Omental fat pad (tissue), 4 donors: ENCODE measurements around the gene MYO10. TPM values are rescaled to one million over a fixed set of nuclear protein-coding genes. Genes with fewer than 3 reads are reported as not detected.

Experiments
- ATAC-seq: fragments of 150-250 bp; one replicate; pipeline ENCODE4 v1.9.1; 2016; ENCODE audit warnings: mild to moderate bottlenecking, moderate library complexity; ENCODE audit not compliant: low FRiP score
- DNase-seq: peaks from one replicate; pipeline ENCODE4 v3.0.0-alpha.2; 2019; ENCODE audit warnings: low spot score
- total RNA-seq, 4 donors: library from RNA; depleted of rRNA; stranded (reverse); fragments of >200 nt; gene quantifications; one replicate each; pipeline ENCODE4 v1.1.0, GENCODE V29; 2016
- TF ChIP-seq, protein P1 (sequence below), 3 donors: fragments of 450-650 bp; IDR thresholded peaks; one replicate each; pipeline ENCODE4 v1.5.1; 2016 to 2017; ENCODE audit warnings: antibody characterized with exemption in 3 of 3, mild to moderate bottlenecking in 3 of 3, moderate library complexity in 2 of 3

Gene MYO10
- total RNA-seq, 4 donors from 2014 or later: 12.1 to 35.8 (median 17.7) TPM

DNA sequence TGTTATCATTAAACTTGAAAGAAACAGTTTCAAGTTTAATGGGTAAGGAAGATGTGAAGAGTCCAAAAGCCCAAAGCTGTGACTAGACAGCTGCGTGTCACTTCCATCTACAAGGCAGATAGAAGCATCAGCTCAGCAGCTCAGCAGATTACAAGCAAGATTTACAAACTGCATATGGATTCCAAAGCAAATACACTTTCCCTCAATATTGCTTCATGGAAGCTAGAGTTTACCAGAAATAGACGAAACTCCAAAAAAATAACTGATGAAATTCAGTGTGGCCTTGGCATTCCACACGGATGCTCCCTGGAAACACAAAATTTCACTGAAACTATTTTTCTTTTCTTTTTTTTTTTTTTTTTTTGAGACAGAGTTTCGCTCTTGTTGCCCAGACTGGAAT is 17.9 kb downstream of the MYO10 start:
- TF ChIP-seq, protein P1, sequence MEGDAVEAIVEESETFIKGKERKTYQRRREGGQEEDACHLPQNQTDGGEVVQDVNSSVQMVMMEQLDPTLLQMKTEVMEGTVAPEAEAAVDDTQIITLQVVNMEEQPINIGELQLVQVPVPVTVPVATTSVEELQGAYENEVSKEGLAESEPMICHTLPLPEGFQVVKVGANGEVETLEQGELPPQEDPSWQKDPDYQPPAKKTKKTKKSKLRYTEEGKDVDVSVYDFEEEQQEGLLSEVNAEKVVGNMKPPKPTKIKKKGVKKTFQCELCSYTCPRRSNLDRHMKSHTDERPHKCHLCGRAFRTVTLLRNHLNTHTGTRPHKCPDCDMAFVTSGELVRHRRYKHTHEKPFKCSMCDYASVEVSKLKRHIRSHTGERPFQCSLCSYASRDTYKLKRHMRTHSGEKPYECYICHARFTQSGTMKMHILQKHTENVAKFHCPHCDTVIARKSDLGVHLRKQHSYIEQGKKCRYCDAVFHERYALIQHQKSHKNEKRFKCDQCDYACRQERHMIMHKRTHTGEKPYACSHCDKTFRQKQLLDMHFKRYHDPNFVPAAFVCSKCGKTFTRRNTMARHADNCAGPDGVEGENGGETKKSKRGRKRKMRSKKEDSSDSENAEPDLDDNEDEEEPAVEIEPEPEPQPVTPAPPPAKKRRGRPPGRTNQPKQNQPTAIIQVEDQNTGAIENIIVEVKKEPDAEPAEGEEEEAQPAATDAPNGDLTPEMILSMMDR (IDR thresholded peaks at IDR 0.05): no peak
- ATAC-seq (no peak), DNase-seq (no peak)

DNA sequence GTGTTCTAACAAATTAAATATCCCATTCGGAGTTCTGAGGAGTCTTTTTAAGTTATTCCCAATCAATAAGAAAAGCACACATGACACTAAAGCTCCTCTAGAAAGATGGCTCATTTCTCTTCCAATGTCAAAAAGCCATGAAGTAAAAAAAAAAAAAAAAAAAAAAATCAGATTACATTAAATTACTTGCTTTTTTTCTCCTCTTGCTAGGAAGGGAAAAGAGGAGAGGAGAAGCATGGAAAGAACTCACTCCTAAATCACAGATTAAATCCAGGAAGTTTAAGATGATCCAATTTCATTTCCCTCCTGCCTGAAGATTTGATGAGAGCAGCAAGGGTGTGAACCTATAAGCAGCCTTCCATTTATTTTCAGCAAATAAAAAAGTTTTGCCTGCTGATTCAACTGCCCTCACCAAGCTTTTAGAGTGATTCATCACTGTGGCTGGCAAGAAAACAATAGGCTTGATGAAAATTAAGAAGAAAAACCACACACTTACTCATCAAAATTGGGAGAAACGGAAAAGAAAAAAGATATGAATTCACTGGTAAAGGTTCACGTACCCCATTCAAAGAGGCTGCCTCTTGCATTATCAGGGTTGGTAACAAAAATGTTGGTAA is 19.7 kb downstream of the MYO10 start:
- DNase-seq (no peak), ATAC-seq (no peak)
- TF ChIP-seq, protein P1 (IDR thresholded peaks at IDR 0.05): no peak

DNA sequence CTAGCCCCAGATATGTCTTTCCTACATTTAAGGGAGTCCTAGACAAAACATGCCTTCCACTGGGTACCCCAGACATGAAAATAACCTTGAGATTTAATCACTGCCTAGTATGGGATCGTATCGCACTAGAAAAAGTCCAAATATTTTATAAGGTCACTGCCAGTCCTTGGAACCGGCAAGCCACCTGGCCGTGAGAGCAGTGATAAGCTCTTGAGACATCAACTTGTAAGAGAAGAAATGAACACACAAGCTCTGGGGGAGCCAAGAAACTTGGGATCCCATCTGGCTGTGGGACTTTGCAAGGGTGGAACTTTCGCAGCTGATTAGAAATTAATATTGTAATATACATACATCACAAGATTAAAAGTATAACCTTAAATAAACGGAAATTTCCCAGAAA is 21.5 kb downstream of the MYO10 start:
- no peak for DNase-seq
- no peak for ATAC-seq
- TF ChIP-seq, protein P1 (IDR thresholded peaks at IDR 0.05): no peak

DNA sequence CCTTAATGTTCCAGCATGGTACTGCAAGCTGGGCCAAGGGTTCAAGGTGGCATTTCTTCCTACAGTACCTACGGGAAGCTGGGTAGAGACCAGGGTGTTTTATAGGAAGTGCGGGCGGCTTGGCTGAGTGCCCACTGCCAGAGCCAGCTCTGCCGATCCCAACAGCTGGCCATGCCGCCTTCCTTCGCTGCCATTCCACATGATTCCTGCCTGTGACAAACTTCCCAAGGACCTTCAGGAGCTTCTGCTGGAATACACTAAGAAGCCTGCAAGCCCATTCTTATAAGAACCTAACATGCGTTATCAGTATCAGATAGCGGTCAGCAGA is 22.0 kb downstream of the MYO10 start:
- no peak for ATAC-seq
- TF ChIP-seq, protein P1 (IDR thresholded peaks at IDR 0.05): no peak
- DNase-seq: no peak

DNA sequence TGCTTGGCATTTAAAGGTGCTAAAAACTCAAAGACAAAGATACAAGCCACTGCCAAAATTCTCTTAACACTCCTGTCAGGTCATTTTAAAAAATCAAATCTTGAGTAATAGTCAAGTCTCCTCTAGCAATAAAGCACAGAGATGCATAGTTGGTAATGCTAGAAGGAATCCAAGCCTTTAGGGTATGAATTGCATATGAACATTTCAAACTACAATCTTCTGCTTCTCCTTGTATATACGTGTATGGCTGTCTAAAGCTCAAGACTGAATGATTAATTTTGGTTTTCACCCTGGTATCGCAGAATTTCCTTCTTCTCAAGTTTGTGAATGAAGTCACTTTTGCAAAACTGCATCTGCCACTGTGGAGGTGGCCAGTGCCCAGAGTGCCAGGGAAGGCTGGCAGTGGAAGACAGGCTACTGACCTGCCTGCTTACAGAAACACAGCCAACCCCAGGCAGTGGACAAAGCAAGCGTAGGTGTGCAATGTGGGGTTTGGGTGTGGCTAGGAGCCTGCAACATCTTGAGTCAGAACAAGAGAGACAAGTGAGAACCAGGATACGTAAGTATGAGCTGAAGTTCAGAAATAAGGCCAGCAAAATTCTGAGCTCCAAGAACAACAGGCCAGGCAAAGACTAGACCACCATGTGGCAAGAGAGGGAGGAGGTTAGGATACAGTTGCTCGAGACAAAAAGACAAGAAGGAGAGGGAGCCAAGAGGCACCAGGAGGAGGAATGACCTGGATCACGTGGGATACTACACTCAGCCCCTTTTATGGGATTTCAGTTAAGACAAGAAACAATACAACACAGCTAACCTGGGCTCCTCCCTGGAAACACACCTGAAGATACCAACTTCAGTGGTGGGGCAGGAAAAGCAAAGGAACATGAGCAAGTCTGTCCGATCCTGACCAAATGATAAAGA is 22.6 kb downstream of the MYO10 start:
- TF ChIP-seq, protein P1 (IDR thresholded peaks at IDR 0.05): no peak
- DNase-seq (no peak), ATAC-seq (no peak)

DNA sequence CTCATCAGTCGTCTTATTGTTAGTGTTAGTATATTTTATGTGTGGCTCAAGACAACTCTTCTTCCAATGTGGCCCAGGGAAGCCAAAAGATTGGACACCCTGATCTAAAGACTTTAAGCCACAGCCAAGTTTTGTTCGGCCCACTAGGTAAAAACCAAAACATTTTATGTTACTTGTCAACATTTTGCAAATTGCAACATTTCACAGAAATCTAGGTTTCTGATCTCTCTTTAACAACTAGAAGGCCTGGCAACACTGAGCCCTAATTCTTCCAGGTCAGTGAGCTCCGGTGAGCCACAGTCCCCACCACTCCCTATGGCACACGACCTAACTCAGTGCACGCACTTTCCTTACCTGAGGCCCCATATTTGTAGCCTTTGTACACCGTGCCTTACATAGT is 24.0 kb downstream of the MYO10 start:
- TF ChIP-seq, protein P1 (IDR thresholded peaks at IDR 0.05): no peak
- DNase-seq (no peak), ATAC-seq (no peak)

DNA sequence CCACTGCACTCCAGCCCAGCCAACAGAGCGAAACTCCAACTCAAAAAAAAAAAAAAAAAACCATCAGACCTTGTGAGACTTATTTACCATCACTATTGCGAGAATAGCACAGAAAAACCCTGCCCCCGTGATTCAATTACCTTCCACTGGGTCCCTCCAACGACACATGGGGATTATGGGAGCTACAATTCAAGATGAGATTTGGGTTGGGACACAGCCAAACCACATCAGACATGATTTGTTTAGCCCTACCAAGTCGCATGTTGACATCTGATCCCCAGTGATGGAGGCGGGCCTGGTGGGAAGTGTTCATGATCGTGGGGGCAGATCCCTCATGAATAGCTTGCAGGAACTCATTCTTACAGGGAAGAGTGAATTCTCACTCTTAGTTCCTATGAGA is 26.6 kb downstream of the MYO10 start:
- TF ChIP-seq, protein P1 (IDR thresholded peaks at IDR 0.05): no peak
- DNase-seq: no peak
- no peak for ATAC-seq
